Activated gamma-delta T cell treated with Interleukin-2 at 50 U/mL for 16 hours (primary cell): ENCODE measurements around the gene GHRHR.

Source experiments
- DNase-seq: peaks from one replicate; pipeline ENCODE4 v3.0.0-alpha.2; 2020

Gene GHRHR

DNA sequence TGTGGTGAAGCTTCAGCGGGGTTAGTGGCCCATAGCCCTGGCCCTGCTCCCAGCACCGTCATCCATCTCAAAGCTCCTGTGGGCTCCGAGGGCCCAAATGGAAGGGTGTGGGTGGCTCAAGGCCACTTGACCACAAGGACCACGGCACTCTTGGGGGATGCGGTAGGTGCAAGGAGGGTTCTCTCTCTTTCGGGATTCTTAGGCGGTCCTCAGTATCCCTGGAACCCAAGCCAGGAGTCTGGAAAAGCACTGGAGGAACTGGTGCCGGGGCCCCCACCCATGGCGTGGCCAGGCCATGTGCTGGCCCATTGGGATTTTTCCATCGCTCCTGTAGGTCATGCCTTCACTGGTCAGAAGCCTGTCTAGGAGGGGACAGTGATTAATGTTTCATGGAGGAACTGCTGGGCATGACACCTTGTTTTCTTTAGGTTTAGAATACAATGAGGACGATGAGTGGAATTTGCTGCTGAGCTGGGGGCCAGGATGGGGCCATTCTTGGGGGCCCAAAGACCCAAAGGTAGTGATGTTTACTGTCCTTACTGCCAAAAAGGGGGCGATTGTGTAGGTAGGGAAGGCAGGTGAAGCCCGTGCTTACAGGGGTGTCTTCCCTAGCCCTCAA lies 35.4 kb upstream of the GHRHR start:
- DNase-seq, result peak; percentile 0

DNA sequence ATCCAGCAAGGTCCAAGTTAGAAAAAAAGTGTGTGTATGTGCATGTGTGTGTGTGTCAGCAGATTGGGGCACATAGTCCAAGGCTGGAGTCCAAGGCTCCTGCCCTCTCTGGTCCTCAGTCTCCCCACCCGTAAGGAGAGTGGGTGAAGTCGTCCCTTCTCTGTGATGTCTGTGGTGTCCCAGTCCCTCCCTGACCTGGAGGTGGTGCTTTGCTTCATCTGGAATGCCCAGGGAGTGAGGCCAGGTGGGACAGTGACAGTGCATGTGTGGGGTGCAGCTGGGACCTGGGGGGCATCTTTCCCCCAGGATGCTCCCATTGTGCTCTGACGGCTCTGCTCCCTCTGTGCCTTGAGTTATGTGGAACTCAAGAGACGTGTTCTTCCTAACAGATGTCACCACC lies 34.1 kb upstream of the GHRHR start:
- peak; percentile 1 for DNase-seq

GRCh38 chr7:30930621-30931020 lies 33.1 kb upstream of the GHRHR start:
- DNase-seq, result peak; percentile 1

DNA sequence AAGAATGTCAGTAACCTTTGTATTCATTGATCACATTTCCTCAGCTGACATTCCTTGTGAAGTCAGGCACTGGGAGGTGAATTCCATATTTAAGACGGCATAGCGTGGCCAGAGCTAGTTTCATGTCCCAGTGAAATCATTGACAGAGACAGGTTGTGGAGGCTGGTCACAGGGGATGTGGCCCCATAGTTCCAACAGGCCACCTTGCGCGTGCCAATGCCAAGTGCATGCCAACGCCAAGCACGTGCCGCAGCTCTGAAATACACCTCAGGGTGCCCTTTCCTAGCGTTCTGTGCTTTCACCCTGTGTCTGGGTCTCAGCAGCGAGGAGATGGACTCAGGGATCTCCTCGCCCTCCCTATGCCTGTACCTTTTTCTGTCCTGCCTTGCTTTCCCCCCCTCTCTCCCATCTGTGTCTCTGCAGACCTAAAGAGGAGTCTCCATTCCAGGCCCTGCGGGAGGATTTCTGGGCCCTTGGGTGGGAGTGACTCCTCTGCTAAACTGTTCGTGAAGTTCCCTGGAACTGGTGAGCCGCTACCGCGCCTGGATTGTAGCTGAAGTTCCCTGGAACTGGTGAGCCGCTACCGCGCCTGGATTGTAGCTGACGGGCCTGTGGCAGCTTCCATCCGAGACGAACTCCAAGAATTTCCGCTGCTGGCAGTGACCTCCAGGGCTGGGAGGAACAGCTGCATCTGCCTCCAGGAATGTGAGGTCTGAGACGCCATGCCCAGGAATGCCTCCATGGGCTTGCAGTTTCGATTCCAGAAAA lies 32.4 kb upstream of the GHRHR start:
- DNase-seq, result no peak

- no peak for DNase-seq
These were observed 31.7 kb upstream of the GHRHR start for GRCh38 chr7:30931929-30932540.

DNA sequence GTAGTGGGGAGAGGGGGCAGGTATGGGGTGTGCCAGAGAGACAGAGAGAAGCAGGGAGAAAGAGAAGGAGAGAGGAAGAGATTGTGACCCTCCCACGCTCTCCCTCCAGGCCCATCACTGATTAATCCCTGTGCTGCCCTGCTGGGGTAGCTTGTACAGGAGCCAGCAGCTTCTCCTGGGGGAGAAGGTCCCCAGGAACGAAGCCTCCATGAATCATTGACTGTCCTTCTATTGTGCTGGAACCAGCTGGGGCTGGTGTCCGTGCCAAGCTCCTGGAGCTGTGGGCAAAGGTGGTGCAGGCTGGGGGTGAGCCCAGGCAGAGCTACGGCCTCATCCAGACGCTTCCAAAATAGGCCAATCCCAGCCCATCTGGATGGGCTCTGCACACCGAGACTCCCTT lies 31.2 kb upstream of the GHRHR start:
- DNase-seq, result no peak

DNA sequence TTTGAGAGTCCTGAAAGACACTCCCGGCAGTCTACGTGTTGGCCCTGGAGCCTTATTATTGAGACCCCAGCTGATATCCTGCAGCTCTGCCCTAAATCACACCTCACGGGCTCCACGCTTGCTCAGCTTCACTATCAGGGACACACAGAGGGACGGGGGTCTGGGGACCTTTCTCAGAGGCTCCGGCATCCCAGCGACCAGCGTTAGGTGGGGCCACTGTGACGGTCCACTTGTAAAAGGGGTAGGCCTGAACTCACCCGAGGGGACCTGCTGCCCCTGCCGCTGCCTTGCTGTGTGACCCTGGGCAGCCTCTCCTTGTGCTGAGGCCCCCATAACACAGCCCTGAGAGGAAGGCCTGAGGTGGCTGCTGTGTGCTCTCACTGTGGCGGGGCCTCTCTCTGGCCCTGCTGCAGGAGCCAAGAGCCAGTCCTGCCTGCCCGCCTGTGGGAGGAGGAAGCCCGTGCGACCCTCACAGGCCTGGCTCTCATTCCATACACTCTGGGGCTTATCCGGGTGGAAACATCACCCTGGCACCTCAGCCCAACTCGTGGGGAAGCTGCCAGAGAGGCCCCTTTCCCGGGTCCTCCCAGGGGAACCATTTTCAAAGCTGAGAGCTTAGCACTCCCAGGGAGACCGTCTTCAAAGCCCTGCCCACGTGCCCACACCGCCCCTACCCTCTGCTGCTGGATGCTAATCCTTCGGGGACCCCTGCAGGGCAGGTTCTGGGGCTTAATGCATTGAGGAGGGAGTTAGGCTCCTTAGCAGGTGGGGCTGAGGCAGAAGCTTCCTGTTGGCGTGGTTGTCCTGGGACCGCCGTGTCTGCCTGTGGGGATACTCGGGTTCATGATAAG lies 30.4 kb upstream of the GHRHR start:
- no peak for DNase-seq

DNA sequence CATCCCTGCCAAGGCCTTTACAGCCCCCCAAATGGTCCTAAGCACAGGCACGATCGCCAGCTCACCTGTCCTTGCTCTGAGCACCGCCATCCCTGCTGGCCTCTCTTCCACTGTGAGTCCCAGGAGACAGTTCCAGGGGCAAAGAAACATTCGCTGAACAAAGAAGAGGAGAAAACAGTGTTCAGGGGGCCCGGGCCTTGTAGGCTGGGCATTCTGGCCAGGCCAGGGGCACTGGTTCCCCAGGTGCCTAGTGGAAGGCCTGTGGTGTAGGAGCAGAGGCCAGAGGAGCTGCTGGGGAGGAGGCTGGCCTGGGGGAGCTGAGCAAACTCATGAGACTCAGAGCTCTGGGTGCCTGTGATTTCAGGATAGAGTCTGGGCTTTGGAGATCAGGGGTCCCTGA lies 29.5 kb upstream of the GHRHR start:
- DNase-seq, result no peak

DNA sequence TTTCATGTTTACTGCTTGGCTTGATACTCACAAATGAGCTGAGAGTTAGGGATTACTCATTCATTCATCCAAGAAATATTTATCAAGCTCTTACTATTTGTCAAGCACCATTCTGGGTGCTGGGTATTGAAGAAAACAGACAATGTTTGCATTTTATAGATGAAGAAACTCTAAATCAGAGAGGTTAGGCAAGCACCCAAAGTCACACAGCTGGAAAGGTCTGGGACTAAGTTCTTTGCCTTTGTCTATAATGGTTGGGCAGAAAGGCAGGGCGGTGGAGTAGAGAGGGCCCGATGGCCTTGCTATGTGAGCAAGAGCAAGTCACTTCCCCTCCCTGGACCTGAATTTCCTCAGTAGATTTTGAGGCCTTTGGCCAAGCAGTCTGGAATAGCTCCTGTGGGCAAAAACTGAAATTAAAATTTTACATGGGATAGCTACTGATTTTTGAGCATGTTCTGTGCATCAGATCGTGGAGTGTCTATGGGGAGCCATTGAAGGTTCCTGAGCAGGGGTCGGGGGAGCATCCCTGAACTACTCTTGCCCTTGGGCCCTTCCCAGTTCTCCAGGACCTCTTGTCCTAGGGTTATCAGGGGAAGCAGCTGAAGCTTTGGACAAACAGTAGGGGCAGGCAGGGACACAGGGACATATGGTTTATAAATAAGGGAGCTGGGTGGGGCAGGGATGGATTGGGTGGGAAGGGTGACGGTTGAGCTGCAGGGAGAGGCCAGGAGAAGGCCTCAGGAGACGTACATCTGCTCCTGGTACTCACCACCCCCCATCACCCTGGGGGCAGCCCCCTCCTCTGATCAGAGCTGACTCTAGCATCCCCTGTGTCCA lies 28.8 kb upstream of the GHRHR start:
- no peak for DNase-seq

DNA sequence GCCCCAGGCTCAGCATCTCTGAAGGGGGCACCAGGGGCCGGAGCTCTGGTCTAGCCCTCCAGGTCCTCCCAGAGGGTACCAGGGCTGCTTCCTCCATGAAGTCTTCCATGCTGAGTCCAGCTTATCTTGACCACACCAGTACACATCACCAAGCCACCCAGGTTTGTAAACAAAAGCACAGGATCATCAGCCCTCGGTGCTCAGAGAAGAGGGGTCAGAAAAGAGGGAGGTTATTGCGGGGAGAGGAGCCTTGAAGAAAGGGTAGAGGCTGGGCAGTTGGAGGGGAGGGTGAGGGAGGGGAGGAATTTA lies 28.2 kb upstream of the GHRHR start:
- DNase-seq, result no peak

- no peak for DNase-seq
These were observed 27.0 kb upstream of the GHRHR start for GRCh38 chr7:30936650-30937245.

DNA sequence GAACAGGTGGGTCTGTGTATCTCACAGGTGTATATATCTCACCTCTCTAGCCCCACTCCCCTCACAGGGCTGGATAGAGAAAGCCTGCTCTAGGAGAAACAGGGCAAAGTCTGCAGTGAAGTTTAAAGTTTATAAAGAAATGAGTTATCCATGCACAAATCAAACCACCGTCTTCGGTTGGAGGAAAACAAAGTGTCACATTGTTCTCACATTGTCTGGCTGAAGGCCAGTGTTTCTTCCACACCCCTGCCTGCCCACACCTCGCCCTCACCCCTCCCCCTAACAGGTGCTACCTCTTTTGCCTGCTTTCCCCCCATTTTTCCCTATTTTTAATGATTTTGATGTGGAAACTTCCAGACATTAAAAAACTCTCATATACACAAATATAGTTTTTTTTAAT lies 26.3 kb upstream of the GHRHR start:
- no peak for DNase-seq

DNA sequence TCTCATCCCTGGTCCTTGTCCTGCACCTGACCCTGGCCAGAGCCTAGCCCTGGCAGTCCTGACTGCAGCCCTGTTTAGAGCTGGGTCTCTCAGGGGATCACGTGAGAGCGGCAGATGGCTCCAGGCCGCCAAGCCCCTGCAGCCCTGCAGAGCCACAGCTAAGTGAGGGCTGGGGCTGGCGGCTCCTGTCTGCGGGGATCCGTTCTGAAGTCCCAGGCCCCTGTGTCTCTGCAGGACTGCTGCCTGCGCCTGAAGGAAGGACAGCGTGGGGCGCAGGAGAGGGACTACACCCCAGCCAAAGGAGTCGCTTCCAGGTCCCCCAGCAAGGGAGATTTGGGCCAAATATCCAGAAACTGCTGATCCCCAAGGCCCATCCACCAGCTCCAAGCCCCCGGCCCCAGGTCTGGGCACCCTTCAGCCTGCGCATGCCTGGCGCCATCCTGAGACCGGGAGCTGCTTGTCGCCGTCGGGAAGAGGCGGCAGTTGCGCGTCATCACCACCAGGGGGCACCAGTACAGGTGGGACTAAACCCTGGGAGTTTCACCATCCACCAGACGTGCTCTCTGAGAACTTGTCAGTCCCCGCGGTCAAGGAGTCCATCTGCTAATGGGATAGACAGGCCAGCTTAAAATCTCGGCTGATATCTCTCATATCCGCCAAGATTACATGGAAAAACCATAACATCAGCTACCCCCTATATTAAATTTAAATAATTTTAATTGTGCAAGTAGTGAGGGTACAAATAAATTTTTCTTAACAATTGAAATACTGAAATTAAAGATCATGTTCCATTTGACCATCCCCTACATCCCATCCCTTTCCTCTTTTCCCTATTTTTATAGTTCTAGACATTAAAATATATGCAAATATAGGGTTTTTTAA lies 25.1 kb upstream of the GHRHR start:
- peak; percentile 51 for DNase-seq

GRCh38 chr7:30941582-30942323 lies 22.0 kb upstream of the GHRHR start:
- DNase-seq, result no peak

DNA sequence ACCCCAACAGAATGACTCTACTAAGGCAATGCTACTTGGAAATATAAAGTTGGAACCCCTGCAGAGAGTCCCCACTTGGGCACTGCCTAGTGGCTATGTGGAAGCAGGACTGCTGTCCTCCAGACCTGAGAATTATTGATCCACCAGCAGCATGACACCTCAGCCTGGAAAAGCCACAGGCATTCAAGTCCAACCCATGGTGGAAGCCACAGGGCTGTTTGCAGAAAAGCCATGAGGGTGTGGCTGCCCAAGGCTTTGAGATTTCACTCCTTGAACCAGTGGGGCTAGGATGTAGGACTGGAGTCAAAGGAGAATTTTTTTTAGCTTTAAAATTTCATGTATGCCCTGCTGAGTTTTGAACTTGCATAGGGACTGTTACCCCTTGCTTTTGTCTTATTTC lies 13.6 kb upstream of the GHRHR start:
- no peak for DNase-seq

- DNase-seq, result no peak
These were observed 8.8 kb upstream of the GHRHR start for GRCh38 chr7:30954914-30955313.

DNA sequence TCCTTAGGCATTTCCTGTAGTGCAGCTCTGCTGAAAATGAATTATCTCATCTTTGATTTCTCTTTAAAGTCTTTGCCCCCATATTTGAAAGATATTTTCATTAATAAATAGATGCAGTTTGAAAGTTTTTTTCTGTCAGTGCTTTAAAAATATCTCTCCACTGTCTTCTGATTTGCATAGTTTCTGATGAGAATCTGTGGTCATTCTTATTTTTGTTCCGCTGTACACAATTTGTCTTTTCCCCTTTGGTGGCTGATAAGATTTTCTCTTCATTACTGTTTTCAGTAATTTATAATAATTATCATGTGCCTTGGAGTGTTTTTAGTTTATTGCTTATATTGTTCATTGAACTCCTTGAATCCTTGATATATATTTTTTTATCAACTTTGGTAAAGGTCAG lies 7.0 kb upstream of the GHRHR start:
- DNase-seq, result no peak

DNA sequence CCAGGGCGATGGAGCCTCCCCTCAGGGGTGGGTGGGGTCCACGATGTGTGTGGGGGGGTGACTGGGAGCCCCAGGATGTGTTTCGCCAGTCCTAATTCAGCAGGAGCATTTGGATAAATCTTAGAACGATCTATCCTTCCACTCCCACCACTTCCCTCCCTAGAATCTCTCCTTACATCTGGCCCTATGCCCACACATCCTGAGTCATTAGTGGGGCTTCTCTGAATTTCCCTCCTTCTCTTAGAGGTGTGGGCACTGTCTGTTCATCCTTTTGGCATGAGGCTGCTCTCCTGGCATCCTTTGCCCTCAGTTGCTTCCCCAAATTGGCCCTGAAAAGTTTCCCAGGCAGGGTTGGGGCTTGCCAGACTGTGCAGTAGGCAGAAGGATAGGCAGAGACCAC lies 1.6 kb downstream of the GHRHR start:
- DNase-seq, result no peak

DNA sequence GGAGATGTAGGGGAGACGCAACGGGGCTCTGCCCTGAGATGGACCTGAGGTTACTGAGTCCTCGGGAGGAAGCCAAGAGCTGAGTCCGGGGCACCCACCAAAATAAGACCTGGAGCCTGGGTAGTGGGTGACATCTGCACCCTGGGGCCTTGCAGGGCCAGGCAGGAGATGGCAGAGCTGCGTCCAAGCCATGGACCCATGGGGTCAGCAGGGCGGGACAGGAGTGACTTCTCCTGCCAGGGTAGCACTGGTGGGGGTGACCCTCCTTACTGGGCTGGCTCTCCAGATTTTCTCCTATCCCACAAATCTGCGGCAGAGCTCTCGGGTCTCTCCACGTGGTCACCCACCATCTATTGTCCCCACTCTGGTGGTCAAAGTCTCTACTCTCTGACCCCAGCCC lies 2.1 kb downstream of the GHRHR start:
- no peak for DNase-seq

- no peak for DNase-seq
These were observed 4.5 kb downstream of the GHRHR start for GRCh38 chr7:30968294-30968693.
